GM21529 (cell line): ENCODE data around the gene NEURL1B.
"Not testable (repeated sequence)": the region's sequence is repeated elsewhere in the genome, so short reads cannot be mapped to it uniquely, and the experiment has no call there.

ENCODE experiments used
- ATAC-seq: cut with Tn5 transposase; IDR thresholded peaks from one replicate; pipeline ENCODE4 v1.9.1; 2021; ENCODE audit not compliant: unreplicated experiment

Gene NEURL1B

GRCh38 chr5:172640822-172641358, at the start of gene NEURL1B:
NEURL1B (plus strand) TSS chr5:172641263; CDS start chr5:172641407, 144 bp downstream.
- ATAC-seq: peak; percentile 59

DNA sequence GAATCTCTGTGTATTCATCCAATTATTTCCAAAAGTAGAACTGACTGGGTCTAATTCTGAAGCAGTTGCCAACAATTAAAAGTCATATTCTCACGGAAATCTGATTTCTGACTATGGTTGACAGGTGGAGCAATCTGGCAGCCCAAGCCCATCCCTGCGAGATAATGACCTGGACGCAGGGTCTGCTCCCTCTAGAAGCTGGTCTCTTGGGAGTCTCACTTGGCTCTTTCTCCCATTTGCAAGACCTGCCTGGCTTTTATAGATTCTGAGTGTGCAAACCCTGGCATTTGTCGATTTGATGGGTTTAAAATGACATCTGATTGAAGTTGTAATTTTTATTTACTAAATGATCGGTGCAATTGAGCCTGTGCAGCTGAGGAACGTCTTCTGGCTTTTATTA, 49.4 kb upstream of the NEURL1B start:
- no peak for ATAC-seq

DNA sequence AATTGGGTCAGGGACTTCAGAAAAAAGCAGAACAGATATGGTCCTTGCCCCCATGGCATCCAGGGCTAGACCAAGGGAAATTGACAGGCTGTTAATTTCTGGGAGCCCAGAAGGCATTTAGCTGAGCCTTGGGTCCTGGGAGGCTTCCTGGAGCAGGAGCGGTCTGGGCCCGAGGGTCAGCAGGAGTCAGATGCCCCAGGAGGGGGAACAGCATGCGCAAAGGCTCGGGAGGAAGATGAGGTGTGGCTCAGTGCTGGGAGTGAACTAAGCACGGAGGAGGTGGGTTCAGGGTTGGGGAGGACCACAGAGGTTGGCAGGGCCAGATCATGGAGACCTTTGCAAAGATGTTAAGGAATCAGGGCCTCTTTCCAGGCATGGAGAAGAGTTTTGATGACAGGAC, 48.2 kb upstream of the NEURL1B start:
- no peak for ATAC-seq

- ATAC-seq: no peak
Measured at GRCh38 chr5:172593306-172593705, 47.8 kb upstream of the NEURL1B start.

DNA sequence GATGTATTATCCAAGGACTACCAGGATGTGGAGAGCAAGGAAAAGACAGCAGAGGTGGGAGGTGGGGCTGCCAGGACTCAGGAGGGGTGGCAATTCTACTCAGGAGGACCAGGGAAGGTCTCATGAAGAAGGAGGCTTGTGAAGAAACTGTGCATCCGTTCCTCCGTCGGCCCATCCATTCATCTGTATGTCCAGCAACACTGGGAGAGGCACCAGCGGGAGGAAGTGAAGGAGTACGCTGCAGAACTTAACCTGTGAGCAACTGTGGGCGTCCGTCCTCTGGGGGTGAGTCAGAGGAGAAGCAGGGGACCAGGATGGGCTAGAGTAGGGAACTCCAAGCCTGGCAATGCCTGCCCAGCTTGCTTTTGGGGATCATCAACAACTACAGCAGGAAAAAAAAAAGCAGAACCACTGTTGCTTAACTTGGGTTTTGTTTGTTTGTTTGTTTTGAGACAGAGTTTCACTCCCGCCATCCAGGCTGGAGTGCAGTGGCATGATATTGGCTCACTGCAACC, 47.3 kb upstream of the NEURL1B start:
- ATAC-seq: no peak

- ATAC-seq: no peak
Measured at GRCh38 chr5:172594431-172594830, 46.6 kb upstream of the NEURL1B start.

GRCh38 chr5:172594867-172595466, 46.1 kb upstream of the NEURL1B start:
- no peak for ATAC-seq

- no peak for ATAC-seq
Measured at GRCh38 chr5:172595596-172596455, 45.2 kb upstream of the NEURL1B start.

DNA sequence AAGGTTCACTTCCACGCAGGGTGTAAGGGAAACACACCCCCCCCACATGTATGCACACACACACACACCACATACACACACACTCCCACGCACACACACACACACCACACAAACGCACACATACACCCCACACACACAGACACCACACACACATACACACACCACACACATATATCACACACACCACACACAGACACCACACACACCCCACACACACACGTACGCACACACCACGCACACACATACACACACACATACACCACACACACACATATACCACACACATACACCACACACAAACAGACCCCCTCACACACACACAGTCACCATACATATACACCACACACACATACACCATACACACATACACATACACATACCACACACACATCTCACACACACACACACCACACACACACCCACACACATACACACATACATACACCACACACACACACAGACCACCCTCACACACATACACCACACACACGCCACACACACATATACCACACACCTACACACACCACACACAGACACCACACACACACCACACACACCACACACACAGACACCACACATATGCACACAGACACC, 44.3 kb upstream of the NEURL1B start:
- ATAC-seq: no peak

- no peak for ATAC-seq
Measured at GRCh38 chr5:172597755-172598155, 43.3 kb upstream of the NEURL1B start.

DNA sequence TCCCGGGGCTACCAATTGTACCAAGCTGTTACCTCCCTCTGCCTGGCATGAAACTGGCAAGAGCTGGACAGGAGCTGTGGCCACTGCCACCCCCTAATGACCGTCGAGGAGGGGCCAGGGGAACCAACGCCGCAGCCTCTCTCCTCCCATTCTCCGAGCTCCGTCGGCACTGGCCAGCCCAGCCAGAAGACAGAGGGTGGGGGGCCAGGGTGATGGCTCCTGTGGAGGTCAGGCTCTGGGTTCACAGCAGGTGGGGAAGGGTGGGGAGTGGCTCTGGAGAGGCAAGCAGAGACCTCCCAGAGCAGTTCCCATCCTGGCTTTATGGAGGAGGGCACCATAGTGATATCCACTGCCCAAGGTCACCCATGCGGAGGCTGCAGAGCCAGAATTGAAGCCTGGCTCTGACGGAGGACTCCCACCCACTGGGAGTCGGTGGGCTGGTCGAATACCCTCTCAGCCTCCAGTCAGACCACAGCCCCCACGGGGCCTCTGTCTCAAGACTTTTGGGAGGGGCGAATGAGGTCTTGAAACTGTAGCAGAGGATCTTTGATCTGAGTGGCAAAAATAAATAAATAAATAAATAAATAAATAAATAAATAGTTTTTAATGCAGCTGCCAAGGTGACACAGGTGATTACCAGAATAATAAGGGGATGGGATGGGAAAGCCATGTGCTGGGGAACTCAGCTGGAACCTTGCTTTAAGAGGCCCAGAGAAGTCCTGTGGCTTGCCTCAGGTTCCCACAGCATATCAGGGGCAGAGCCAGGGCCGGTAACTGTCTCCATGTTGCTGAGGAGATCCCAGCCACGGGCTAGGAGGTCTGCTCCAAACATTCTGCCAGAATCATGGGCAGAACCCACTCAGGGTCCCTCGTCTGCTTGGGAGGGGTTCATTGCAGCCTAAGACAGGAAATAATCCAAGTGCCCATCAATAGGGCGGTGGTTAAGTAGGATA, 42.5 kb upstream of the NEURL1B start:
- no peak for ATAC-seq

DNA sequence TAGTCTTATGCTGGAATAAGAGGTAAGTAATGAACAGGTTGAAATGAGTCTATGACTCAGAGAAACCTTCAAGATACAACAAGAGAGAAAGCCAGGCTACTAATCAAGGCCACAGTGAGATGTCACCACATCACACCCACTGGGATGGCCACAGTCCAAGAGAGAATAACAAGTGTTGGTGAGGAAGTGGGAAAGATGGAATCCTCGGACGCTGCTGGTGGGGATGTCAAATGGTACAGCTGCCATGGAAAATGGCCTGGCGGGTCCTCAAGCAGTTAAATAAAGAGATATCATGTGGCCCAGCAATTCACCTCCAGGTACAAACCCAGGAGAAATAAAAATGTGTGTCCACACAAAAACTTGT, 41.9 kb upstream of the NEURL1B start:
- ATAC-seq: no peak

GRCh38 chr5:172600571-172600970, 40.5 kb upstream of the NEURL1B start:
- no peak for ATAC-seq

DNA sequence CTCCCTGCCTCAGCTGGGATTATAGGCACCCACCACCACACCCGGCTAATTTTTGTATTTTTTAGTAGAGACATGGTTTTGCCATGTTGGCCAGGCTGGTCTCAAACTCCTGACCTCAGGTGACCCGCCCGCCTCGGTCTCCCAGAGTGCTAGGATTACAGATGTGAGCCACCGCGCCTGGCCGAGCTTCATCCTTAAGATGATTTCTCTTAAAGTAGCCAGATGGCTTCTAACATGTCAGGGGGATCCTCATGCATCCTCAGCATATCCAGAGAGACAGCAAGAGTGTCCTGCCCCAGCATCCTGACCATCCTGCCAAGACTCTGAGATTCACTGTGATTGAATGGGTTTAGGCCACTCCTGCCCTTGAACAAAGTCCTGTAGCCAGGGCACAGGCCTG, 39.5 kb upstream of the NEURL1B start:
- not testable (repeated sequence) for ATAC-seq

- ATAC-seq: no peak
Measured at GRCh38 chr5:172602783-172603231, 38.3 kb upstream of the NEURL1B start.

DNA sequence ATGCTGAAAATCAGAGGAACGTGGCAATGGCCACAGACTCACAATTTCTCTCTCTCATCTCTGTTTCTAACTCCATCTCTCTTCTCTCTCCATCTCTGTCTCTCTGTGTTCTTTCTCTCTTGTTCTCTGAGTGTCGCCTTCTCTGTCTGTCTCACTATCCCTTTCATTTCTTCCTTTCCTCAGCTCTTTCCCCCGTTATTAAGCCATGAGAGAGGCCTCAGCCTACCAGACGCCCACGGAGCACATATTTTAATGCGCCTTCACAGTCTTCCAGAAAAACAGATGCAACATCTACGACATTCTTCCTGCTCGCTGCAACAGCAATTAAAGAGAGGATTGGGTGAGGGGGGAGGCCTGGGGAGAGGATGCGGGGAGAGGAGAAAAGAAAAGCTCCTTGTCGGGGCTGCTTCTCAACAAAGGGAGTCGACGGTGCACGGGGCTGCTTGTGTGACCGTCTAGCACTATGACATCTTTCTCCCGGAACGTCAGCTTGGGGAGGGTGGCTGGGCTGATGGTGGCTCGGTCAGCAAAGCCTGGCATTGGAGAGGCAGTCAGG, 37.7 kb upstream of the NEURL1B start:
- ATAC-seq: no peak

- ATAC-seq: no peak
Measured at GRCh38 chr5:172605466-172605865, 35.6 kb upstream of the NEURL1B start.

DNA sequence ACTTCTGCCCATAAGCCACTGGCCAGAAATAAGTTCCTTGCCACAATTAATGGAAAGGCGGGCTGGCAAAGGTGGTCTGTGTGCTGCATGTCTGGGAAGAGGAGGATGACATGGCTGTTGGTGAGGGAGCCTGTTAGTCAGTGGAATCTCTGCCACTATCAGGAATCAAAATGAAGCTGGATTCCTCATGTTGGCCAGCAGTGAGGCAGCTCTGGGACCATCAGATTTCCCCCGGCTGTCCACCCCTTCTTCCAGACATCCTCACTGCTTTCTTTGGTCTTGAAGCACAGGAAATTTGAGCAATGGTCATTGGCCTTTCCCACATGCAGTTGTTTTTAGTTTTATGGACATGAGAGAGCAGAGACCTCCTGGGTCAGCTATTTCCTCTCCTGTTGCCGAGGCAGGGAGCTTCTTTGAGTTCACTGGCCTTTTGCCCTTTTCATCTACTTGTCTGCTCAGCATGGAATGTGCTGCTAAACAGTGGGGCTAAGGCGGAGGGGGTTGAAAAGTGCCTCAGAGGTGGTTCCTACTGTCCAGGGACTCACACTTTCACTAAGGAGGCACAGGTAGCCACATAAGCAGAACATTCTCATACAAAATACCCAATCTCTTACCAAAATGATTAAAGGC, 34.8 kb upstream of the NEURL1B start:
- no peak for ATAC-seq

GRCh38 chr5:172607213-172607793, 33.8 kb upstream of the NEURL1B start:
- ATAC-seq: no peak
